Fibroblast of pulmonary artery (primary cell): Measurements from ENCODE around the gene PIGS.

ENCODE experiments used
- DNase-seq: peaks from one replicate; pipeline ENCODE4 v3.0.0-alpha.2; 2010; ENCODE audit warnings: low read depth
- H3K4me3 ChIP-seq: replicated peaks from 2 replicates; pipeline ENCODE4 v1.5.1; 2011; ENCODE audit warnings: low read depth, mild to moderate bottlenecking, control low read depth, low read length, moderate library complexity
- CTCF ChIP-seq: IDR thresholded peaks from 2 replicates; pipeline ENCODE4 v1.5.1; 2011; ENCODE audit warnings: mild to moderate bottlenecking, control low read depth, low read length, inconsistent platforms; ENCODE audit errors: missing control alignments

The PIGS gene

GRCh38 chr17:28534740-28535375 is 36.5 kb downstream of the PIGS start:
- H3K4me3 ChIP-seq, result no peak overlapping the region
- no peak for DNase-seq
- no peak for TF ChIP-seq CTCF

- H3K4me3 ChIP-seq, result no peak overlapping the region
- no peak for TF ChIP-seq CTCF
- no peak for DNase-seq
Measured at GRCh38 chr17:28533091-28533807, 38.1 kb downstream of the PIGS start.

GRCh38 chr17:28532050-28532960 is 39.0 kb downstream of the PIGS start:
- no peak overlapping the region for H3K4me3 ChIP-seq
- no peak for DNase-seq
- TF ChIP-seq CTCF, result no peak

- TF ChIP-seq CTCF, result no peak
- no peak overlapping the region for H3K4me3 ChIP-seq
- no peak for DNase-seq
Measured at GRCh38 chr17:28530926-28531325, 40.4 kb downstream of the PIGS start.

GRCh38 chr17:28530250-28530649 is 41.1 kb downstream of the PIGS start:
- no peak overlapping the region for H3K4me3 ChIP-seq
- TF ChIP-seq CTCF, result no peak

GRCh38 chr17:28529013-28529400 is 42.3 kb downstream of the PIGS start:
- TF ChIP-seq CTCF, result no peak
- no peak overlapping the region for H3K4me3 ChIP-seq
- no peak for DNase-seq

More at GRCh38 chr17:28530250-28530649, 41.1 kb downstream of the PIGS start:
- DNase-seq, result no peak
